GM12873 (cell line): ENCODE data around the gene SPHKAP.

Experiments used
- TF ChIP-seq, protein P1 (sequence below): IDR thresholded peaks from 2 replicates; pipeline ENCODE4 v1.5.1; 2012; ENCODE audit warnings: low read depth, mild to moderate bottlenecking, moderate library complexity, low read length, control low read depth; ENCODE audit not compliant: insufficient read depth; ENCODE audit errors: missing control alignments

Gene SPHKAP

DNA sequence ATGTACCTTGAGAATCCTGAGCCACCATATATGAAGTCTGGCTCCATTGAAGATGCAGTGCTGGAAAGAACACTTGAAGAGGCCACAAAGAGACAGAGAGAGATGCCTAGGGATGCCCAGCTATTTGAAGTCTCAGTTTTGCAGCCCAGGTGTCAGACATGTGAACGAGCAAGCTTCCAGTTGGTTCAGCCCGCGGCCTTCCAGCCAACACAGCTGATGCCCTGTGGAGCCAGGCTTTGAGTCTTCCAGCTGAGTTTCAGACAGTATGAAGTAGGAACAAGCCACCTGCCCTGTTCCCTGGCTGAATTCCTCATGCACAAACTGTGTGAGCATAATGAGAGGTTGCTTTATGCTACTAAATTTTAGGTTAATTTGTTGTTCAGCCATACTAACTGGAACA lies 108.8 kb downstream of the SPHKAP start:
- TF ChIP-seq, protein P1, sequence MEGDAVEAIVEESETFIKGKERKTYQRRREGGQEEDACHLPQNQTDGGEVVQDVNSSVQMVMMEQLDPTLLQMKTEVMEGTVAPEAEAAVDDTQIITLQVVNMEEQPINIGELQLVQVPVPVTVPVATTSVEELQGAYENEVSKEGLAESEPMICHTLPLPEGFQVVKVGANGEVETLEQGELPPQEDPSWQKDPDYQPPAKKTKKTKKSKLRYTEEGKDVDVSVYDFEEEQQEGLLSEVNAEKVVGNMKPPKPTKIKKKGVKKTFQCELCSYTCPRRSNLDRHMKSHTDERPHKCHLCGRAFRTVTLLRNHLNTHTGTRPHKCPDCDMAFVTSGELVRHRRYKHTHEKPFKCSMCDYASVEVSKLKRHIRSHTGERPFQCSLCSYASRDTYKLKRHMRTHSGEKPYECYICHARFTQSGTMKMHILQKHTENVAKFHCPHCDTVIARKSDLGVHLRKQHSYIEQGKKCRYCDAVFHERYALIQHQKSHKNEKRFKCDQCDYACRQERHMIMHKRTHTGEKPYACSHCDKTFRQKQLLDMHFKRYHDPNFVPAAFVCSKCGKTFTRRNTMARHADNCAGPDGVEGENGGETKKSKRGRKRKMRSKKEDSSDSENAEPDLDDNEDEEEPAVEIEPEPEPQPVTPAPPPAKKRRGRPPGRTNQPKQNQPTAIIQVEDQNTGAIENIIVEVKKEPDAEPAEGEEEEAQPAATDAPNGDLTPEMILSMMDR: no peak

DNA sequence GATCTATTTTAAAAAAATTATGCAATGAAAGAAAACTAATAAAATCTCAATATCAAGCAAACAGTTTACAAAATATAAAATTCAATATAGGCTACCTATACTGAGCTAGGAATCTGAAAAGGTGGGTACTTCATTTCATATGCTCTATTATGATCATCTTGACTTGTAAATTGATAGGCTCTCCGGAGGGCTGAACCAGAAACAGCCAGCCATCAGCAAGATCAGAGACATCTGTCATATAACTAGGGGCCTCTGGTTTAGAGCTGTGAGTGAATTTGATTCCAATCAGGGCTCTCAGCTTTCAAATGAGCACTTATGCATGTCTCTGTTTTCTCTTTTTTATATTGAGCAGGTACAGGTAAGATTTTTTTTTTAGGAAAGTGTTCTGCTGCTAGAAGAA lies 114.2 kb downstream of the SPHKAP start:
- TF ChIP-seq, protein P1: no peak

DNA sequence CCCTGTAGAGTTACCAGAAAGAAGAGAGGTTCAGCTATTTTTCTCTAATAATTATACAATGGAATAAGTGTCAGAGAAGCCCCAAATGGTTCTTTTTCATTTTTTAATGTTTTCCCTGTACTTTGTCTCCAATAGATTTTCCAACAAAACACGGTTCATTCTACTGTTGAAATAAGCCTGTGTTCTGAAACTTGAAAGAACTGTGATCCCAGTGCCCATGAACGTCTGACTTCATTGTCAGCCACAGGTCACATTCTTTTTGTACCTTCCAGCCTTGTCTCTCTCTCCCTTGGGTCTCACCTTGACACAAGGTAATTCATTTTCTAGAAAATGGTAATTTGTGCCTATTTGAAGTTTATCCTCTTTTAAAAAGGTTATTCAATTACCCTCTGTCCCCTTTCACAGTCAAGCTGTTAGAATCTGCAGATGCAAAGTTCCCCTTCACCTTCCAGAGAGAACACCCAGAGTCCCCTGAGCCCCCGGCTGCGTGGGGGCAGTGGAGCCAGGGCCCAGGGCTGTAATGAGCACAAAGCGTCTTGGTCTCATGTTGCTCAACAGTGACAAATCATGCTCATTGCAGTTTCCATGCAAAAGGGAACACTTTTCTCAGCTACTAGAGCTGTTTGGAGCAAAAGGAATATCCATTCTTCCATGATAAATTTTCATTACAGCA lies 115.2 kb downstream of the SPHKAP start:
- TF ChIP-seq, protein P1: no peak

DNA sequence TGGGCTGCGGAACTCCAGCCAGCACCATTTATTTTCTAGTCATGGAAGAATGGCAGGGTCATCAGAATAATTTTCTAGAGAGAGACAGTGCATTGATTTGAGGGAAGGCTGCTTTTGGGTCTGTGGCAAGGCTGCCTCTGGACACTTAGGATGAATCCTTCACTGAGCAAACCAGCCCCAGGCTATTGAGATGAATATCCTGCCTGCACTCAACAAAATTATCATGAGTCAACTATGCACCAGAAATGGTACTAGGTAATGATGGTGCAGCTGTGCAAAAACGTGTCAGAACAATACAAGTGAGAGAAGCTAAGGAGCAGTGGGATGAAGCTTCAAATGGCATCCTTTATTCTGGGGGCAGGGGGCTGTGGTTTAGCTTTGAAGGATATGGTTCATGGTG lies 115.8 kb downstream of the SPHKAP start:
- TF ChIP-seq, protein P1: no peak

DNA sequence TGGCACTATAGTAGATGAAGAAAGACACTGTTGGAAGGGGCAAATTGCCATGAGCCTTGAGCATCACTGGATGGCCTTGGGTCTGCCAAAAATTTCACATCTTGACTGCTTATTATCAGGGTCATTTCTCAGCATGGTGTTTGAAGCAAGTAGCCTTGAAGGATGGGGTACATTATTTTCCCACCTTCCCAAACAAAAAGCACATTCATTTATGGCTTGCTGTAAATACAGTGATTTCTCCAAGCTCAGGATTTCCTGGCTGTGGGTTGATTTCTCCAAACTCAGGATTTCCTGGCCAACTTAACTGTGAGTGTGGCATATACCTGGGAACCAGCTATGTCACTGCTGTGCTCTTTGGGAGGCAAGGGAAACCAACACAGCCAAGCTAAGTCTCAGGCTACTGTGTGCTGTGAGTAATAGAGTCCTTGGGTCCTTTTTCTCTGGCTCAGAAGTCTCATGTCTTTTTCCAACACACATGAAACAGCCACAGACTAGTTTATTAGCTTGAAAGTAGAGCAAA lies 116.6 kb downstream of the SPHKAP start:
- TF ChIP-seq, protein P1: no peak

DNA sequence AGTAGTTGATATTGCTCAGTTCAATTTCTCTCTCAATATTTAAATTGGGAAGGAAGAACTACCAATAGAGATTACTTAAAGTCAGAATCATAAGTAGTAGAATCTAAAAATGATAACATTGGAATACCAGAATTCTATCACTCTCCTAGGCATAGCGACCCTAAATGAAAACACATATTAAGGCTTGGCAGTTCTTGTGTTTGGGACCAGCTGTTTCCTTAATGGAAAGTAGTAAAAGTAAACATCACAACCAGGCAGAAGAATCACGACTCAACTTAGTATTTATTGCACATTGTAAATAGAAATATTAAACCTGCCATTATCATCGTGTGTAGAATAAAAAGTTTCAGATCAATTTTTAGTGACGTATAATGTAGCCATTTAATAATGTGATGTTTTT lies 117.5 kb downstream of the SPHKAP start:
- TF ChIP-seq, protein P1: no peak

DNA sequence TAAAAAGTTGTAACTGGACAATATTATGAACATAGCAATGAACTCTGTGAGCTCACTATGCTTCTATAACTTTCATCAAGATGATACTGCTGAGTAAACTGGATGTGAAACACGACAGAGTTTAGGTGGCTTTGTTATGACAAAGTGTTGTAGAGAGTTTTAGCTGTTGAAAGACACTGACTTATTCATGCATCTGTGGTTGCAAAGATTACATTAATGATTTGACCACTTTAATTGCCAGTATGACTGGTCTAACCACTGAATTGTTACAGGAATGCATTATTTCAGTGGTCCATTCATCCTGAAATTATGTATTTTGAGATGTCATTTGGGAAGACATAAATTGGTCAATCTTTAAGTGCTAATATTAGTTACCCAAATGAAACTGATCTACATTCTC lies 117.9 kb downstream of the SPHKAP start:
- TF ChIP-seq, protein P1: no peak
